H1 (cell line): ENCODE data around the gene NEDD4L. TPM values are rescaled to one million over a fixed set of nuclear protein-coding genes. Genes with fewer than 3 reads are reported as not detected.

Source experiments
- CTCF ChIA-PET: fragments of 300-600 bp; sonication (Branson Sonifier 250); formaldehyde crosslinking; loops from one replicate; lab custom pipeline; 2021; ENCODE audit not compliant: partially characterized antibody; lab: Charles Lee
- POLR2A ChIA-PET: fragments of 300-600 bp; sonication (Branson Sonifier 250); formaldehyde crosslinking; loops from one replicate; lab custom pipeline; 2021; ENCODE audit warnings: inconsistent platforms; ENCODE audit not compliant: partially characterized antibody; lab: Charles Lee
- DNase-seq, 2 experiments: peaks; one replicate each; pipeline versions ENCODE4 v3.0.0 to v3.0.0-alpha.2; 2010 to 2022; ENCODE audit warnings: low spot score in 2 of 2, low read depth in 1 of 2, mixed read lengths in 1 of 2
- FAIRE-seq: peaks from 2 replicates; lab custom pipeline; 2011; peaks lifted over from hg19 to GRCh38; lab: Jason Lieb, UNC
- H2AFZ ChIP-seq: 2 replicates; pipeline ENCODE4 v1.8.1; 2012; ENCODE audit warnings: low read length, inconsistent platforms
- H2AK5ac ChIP-seq: 2 replicates; pipeline ENCODE4 v1.6.1; 2013; ENCODE audit warnings: low read depth, low read length
- H2BK120ac ChIP-seq: replicated peaks from 2 replicates; pipeline ENCODE3; 2013; ENCODE audit warnings: low read depth, low read length, inconsistent platforms
- H2BK12ac ChIP-seq: 2 replicates; pipeline ENCODE4 v1.6.1; 2013; ENCODE audit warnings: low read depth, low read length
- H2BK15ac ChIP-seq: 2 replicates; pipeline ENCODE4 v1.6.1; 2013; ENCODE audit warnings: low read length
- H2BK20ac ChIP-seq: 2 replicates; pipeline ENCODE4 v1.6.1; 2013; ENCODE audit warnings: low read length
- H2BK5ac ChIP-seq: 2 replicates; pipeline ENCODE4 v1.6.1; 2013; ENCODE audit warnings: low read depth, low read length
- H3K14ac ChIP-seq: 2 replicates; pipeline ENCODE4 v1.6.1; 2013; ENCODE audit warnings: inconsistent platforms; ENCODE audit not compliant: insufficient read length
- H3K18ac ChIP-seq: 2 replicates; pipeline ENCODE4 v1.6.1; 2013; ENCODE audit warnings: low read length; ENCODE audit errors: extremely low read depth
- H3K23ac ChIP-seq: 2 replicates; pipeline ENCODE4 v1.6.1; 2013; ENCODE audit warnings: inconsistent platforms; ENCODE audit not compliant: insufficient read length
- H3K23me2 ChIP-seq: 2 replicates; pipeline ENCODE4 v1.6.1; 2013; ENCODE audit warnings: low read depth, low read length
- H3K27ac ChIP-seq: 2 replicates; pipeline ENCODE4 v1.6.1; 2011; ENCODE audit warnings: low read depth, low read length, inconsistent platforms
- H3K27me3 ChIP-seq, 4 experiments: replicated peaks in 1 of 4; 1 replicate in 1 of 4; 2 replicates in 3 of 4; pipeline versions ENCODE4 v1.6.1 to v1.8.1; 2011 to 2013; ENCODE audit warnings: low read length in 3 of 4, mild to moderate bottlenecking in 3 of 4, inconsistent platforms in 2 of 4, mixed read lengths in 2 of 4, moderate library complexity in 1 of 4; ENCODE audit not compliant: control insufficient read depth in 3 of 4, insufficient read depth in 3 of 4; ENCODE audit errors: extremely low read depth in 1 of 4
- H3K36me3 ChIP-seq, 4 experiments: 2 replicates each; pipeline versions ENCODE4 v1.6.1 to v1.8.1; 2011 to 2013; ENCODE audit warnings: mild to moderate bottlenecking in 4 of 4, low read length in 3 of 4, moderate library complexity in 2 of 4, control low read depth in 1 of 4, inconsistent platforms in 1 of 4; ENCODE audit not compliant: insufficient read depth in 4 of 4, control insufficient read depth in 2 of 4
- H3K4ac ChIP-seq: replicated peaks from 2 replicates; pipeline ENCODE3; 2013; ENCODE audit warnings: low read length, low read depth, mixed read lengths, inconsistent platforms; ENCODE audit not compliant: insufficient read length
- H3K4me1 ChIP-seq, 4 experiments: replicated peaks in 1 of 4; 1 replicate in 1 of 4; 2 replicates in 3 of 4; pipeline versions ENCODE4 v1.6.1 to v1.8.1; 2011 to 2013; ENCODE audit warnings: low read length in 3 of 4, inconsistent platforms in 2 of 4, mixed read lengths in 1 of 4; ENCODE audit not compliant: insufficient read depth in 4 of 4, control insufficient read depth in 3 of 4
- H3K4me2 ChIP-seq, 2 experiments: 2 replicates each; pipeline versions ENCODE4 v1.6.1 to v1.8.1; 2011 to 2013; ENCODE audit warnings: low read depth in 2 of 2, low read length in 2 of 2, control low read depth in 1 of 2, inconsistent platforms in 1 of 2, mild to moderate bottlenecking in 1 of 2; ENCODE audit not compliant: insufficient read depth in 1 of 2
- H3K4me3 ChIP-seq, 4 experiments: fragments of 200-600, 300-600 bp in 1 of 4; sonication (generic), shearing (Covaris generic), sonication (Bioruptor Twin) in 1 of 4; 2 replicates each; pipeline versions ENCODE4 v1.5.1 to v1.8.1; 2011 to 2016; ENCODE audit warnings: low read length in 4 of 4, low read depth in 3 of 4, control low read depth in 2 of 4, inconsistent platforms in 2 of 4, mild to moderate bottlenecking in 2 of 4, mixed read lengths in 1 of 4, moderate library complexity in 1 of 4; ENCODE audit not compliant: insufficient read depth in 2 of 4; ENCODE audit errors: extremely low read depth in 1 of 4
- H3K56ac ChIP-seq: replicated peaks from 2 replicates; pipeline ENCODE3; 2013; ENCODE audit warnings: low read depth, mild to moderate bottlenecking, mixed read lengths, low read length, inconsistent platforms; ENCODE audit not compliant: insufficient read length
- H3K79me1 ChIP-seq: 2 replicates; pipeline ENCODE4 v1.6.1; 2013; ENCODE audit warnings: low read depth, low read length, control low read depth
- H3K79me2 ChIP-seq, 2 experiments: 2 replicates each; pipeline versions ENCODE4 v1.6.1 to v1.8.1; 2012 to 2013; ENCODE audit warnings: low read length in 2 of 2, mild to moderate bottlenecking in 2 of 2, inconsistent platforms in 1 of 2; ENCODE audit not compliant: insufficient read depth in 2 of 2, control insufficient read depth in 1 of 2
- H3K9ac ChIP-seq, 4 experiments: replicated peaks in 1 of 4; 1 replicate in 1 of 4; 2 replicates in 3 of 4; pipeline versions ENCODE4 v1.6.1 to v1.8.1; 2011 to 2013; ENCODE audit warnings: low read depth in 3 of 4, low read length in 3 of 4, control low read depth in 2 of 4, mild to moderate bottlenecking in 2 of 4, moderate library complexity in 2 of 4, inconsistent platforms in 1 of 4; ENCODE audit errors: extremely low read depth in 1 of 4
- H3K9me3 ChIP-seq, 2 experiments: 2 replicates each; pipeline versions ENCODE4 v1.6.1 to v1.8.1; 2012 to 2013; ENCODE audit warnings: mild to moderate bottlenecking in 2 of 2, moderate library complexity in 2 of 2, control low read depth in 1 of 2, inconsistent platforms in 1 of 2, low read depth in 1 of 2, low read length in 1 of 2, mixed read lengths in 1 of 2; ENCODE audit not compliant: insufficient read depth in 2 of 2
- H4K20me1 ChIP-seq, 2 experiments: replicated peaks in 1 of 2; 2 replicates each; pipeline versions ENCODE3 to v1.8.1; 2011 to 2013; ENCODE audit warnings: inconsistent platforms in 2 of 2, low read length in 2 of 2, mild to moderate bottlenecking in 1 of 2; ENCODE audit not compliant: insufficient read depth in 2 of 2, control insufficient read depth in 1 of 2
- H4K5ac ChIP-seq: 2 replicates; pipeline ENCODE4 v1.6.1; 2013; ENCODE audit warnings: low read length, low read depth, mixed read lengths, inconsistent platforms; ENCODE audit not compliant: insufficient read length
- H4K8ac ChIP-seq: 2 replicates; pipeline ENCODE4 v1.8.0; 2013; ENCODE audit warnings: mild to moderate bottlenecking, moderate library complexity, low read length, inconsistent platforms; ENCODE audit not compliant: insufficient read depth; ENCODE audit errors: extremely low read depth
- H4K91ac ChIP-seq: replicated peaks from 2 replicates; pipeline ENCODE3; 2013; ENCODE audit warnings: low read length, mixed read lengths, inconsistent platforms; ENCODE audit not compliant: insufficient read length
- CBX8 ChIP-seq: fragments of 300-800, 300-1000 bp; sonication (generic); IDR thresholded peaks from 2 replicates; pipeline ENCODE4 v1.7.1; 2016; ENCODE audit warnings: low read depth, low read length, borderline replicate concordance
- CTCF ChIP-seq, 3 experiments: IDR thresholded peaks; 1 replicate in 2 of 3; 2 replicates in 1 of 3; pipeline versions ENCODE4 v1.5.1 to v1.6.1; 2011; ENCODE audit warnings: low read length in 3 of 3, mild to moderate bottlenecking in 3 of 3, inconsistent platforms in 2 of 3, low read depth in 1 of 3, moderate library complexity in 1 of 3; ENCODE audit not compliant: insufficient read depth in 1 of 3; ENCODE audit errors: control extremely low read depth in 1 of 3
- JUND ChIP-seq: IDR thresholded peaks from 2 replicates; pipeline ENCODE4 v1.6.1; 2011; ENCODE audit warnings: mild to moderate bottlenecking, improper control_type of control experiment, low read length
- KDM4A ChIP-seq: IDR thresholded peaks from one replicate; pipeline ENCODE4 v1.7.1; 2012; ENCODE audit warnings: low read depth, mild to moderate bottlenecking, moderate library complexity, low read length, inconsistent platforms; ENCODE audit not compliant: severe bottlenecking
- POLR2A ChIP-seq, 2 experiments: IDR thresholded peaks; 1 replicate in 1 of 2; 2 replicates in 1 of 2; pipeline ENCODE4 v1.6.1; 2011; ENCODE audit warnings: low read depth in 2 of 2, low read length in 2 of 2, mild to moderate bottlenecking in 2 of 2; ENCODE audit errors: control extremely low read depth in 1 of 2
- RAD21 ChIP-seq, 2 experiments: IDR thresholded peaks in 1 of 2; conservative IDR thresholded peaks in 1 of 2; 2 replicates each; pipeline ENCODE4 v1.6.1; 2011; ENCODE audit warnings: low read depth in 2 of 2, low read length in 2 of 2, improper control_type of control experiment in 1 of 2, inconsistent platforms in 1 of 2, mild to moderate bottlenecking in 1 of 2, moderate library complexity in 1 of 2
- WGBS, 2 experiments: shearing (Covaris generic) in 1 of 2; methylation state at CpG; one replicate each; pipeline versions ENCODE4 v1.1.6 to v1.1.7; 2013 to 2015; ENCODE audit warnings: low lambda C conversion rate in 2 of 2, mixed read lengths in 2 of 2, inconsistent platforms in 1 of 2, low coverage in 1 of 2, missing lambda C conversion rate in 1 of 2; ENCODE audit not compliant: insufficient replicate concordance in 2 of 2, insufficient coverage in 1 of 2, insufficient read length in 1 of 2; ENCODE audit errors: extremely low coverage in 1 of 2, missing lambda C conversion rate in 1 of 2; 5-methylcytosine and 5-hydroxymethylcytosine counted together
- polyA plus RNA-seq, 7 experiments: library from polyadenylated mRNA; depleted of rRNA in 3 of 7; stranded (reverse) in 5 of 7; unstranded in 2 of 7; fragments of >200 nt in 5 of 7; fragments of 200-250 nt in 2 of 7; gene quantifications; 1 replicate in 5 of 7; 2 replicates in 1 of 7; 4 replicates in 1 of 7; pipeline versions ENCODE4 v1.2.1 to v1.2.3, GENCODE V29; 2011 to 2013; ENCODE audit warnings: missing spikeins in 2 of 7, mixed read lengths in 2 of 7
- total RNA-seq: library from RNA; stranded (reverse); fragmentation: NEBNext Ultra II Directional; extraction: Animal tissue kit (Norgen Biotek cat#: 25700); gene quantifications from 2 replicates; pipeline ENCODE4 v1.2.1, GENCODE V29; 2021

The NEDD4L gene
- total and polyA plus RNA-seq, 2 of the 8 experiments (the other 6 are each of a cell fraction or from before 2014, with no cell fraction given), result 37.3 to 69.8 TPM

GRCh38 chr18:58391932-58392323, 347.9 kb downstream of the NEDD4L start:
- H4K5ac ChIP-seq, result no peak overlapping the region
- H3K4me1 ChIP-seq, result peaks cover 0 to 7% (median 0%) of the 10 kb centered on the region in 4 experiments; a peak in 3 of 7 replicates
- H2AK5ac ChIP-seq, result no peak overlapping the region
- no peak overlapping the region for H3K9ac ChIP-seq
- TF ChIP-seq CBX8, result no peak
- TF ChIP-seq RAD21 (IDR thresholded peaks at IDR 0.05 in 1 of 2, conservative IDR thresholded peaks at IDR 0.05 in 1 of 2; ENCODE audit: low read depth in 2 of 2, low read length in 2 of 2), result peak; percentile 63 to 69
- no peak for TF ChIP-seq KDM4A
- 0 out of 3 replicates have a peak, but pooled peaks of 1 of the 2 experiments have one; percentile 17 for TF ChIP-seq POLR2A (IDR thresholded peaks at IDR 0.05; ENCODE audit: control extremely low read depth in 1 of 2, low read depth in 2 of 2, low read length in 2 of 2)
- TF ChIP-seq CTCF (IDR thresholded peaks at IDR 0.05; ENCODE audit: control extremely low read depth in 1 of 3, insufficient read depth in 1 of 3, low read depth in 1 of 3, low read length in 3 of 3), result peak; percentile 28 to 58 (median 52); a peak in 3 of 4 replicates
- TF ChIP-seq JUND, result no peak
- no peak overlapping the region for H3K4me3 ChIP-seq
- no peaks in the 10 kb centered on the region; the same call in 1 of the 2 replicates for H3K79me1 ChIP-seq
- H4K20me1 ChIP-seq, result no peaks in the 10 kb centered on the region
- no peak overlapping the region for H4K8ac ChIP-seq
- H3K27me3 ChIP-seq, result no peaks in the 10 kb centered on the region
- no peak overlapping the region for H2BK5ac ChIP-seq
- no peak overlapping the region for H2BK12ac ChIP-seq
- no peak overlapping the region for H3K18ac ChIP-seq
- no peak overlapping the region for H3K56ac ChIP-seq
- FAIRE-seq (no peak), DNase-seq (no peak)
- no peak overlapping the region for H3K27ac ChIP-seq
- POLR2A ChIA-PET, result no interaction called here
- no peak overlapping the region for H2BK15ac ChIP-seq
- H3K79me2 ChIP-seq, result no peaks in the 10 kb centered on the region
- CTCF ChIA-PET, result interaction anchor here (0.7 to 9.3 kb wide), 9 partner anchors 13 to 432 kb away, joined by 3 to 62 read pairs (median 4); no protein-coding TSS in a partner anchor
- no peaks in the 10 kb centered on the region for H3K23me2 ChIP-seq
- H3K36me3 ChIP-seq, result peaks cover 20 to 72% (median 37%) of the 10 kb centered on the region in 4 experiments; a peak in 7 of 8 replicates
- no peak overlapping the region for H2BK20ac ChIP-seq
- WGBS, 2 experiments, result 87% methylated on average over 8 of the region's 8 CpGs; no CpG with 5 or more reads in 1 of the 2 experiments
- no peak overlapping the region for H2AFZ ChIP-seq
- no peak overlapping the region for H3K14ac ChIP-seq
- H3K4ac ChIP-seq, result no peak overlapping the region
- H3K4me2 ChIP-seq, result no peak overlapping the region
- no peaks in the 10 kb centered on the region for H3K9me3 ChIP-seq
- H4K91ac ChIP-seq, result no peak overlapping the region
- no peak overlapping the region for H3K23ac ChIP-seq
- no peak overlapping the region for H2BK120ac ChIP-seq
